Stimulated activated CD8-positive, alpha-beta memory T cell treated with anti-CD3 and anti-CD28 coated beads, Interleukin-7, amount 100 ng/mL, for 4 hours (primary cell): ENCODE measurements around the gene C10orf88.
"Not testable (repeated sequence)": the region's sequence is repeated elsewhere in the genome, so short reads cannot be mapped to it uniquely, and the experiment has no call there.

ENCODE experiments used
- DNase-seq, 2 donors: peaks; one replicate each; pipeline ENCODE4 v3.0.0-alpha.2; 2020; ENCODE audit warnings: low read depth in 2 of 2

Gene C10orf88

GRCh38 chr10:122962405-122962804 is 8.4 kb upstream of the C10orf88 start:
- DNase-seq, result no peak

GRCh38 chr10:122957474-122957873 is 3.4 kb upstream of the C10orf88 start:
- no peak for DNase-seq

- DNase-seq, result no peak
These were observed 1.9 kb upstream of the C10orf88 start for GRCh38 chr10:122955892-122956291.

- no peak for DNase-seq
These were observed 664 bp upstream of the C10orf88 start for GRCh38 chr10:122954731-122955050.

GRCh38 chr10:122949296-122949695 is 4.7 kb downstream of the C10orf88 start:
- DNase-seq, result no peak

- DNase-seq, result no peak
These were observed 14.0 kb downstream of the C10orf88 start for GRCh38 chr10:122939856-122940543.

GRCh38 chr10:122939133-122939855 is 14.7 kb downstream of the C10orf88 start:
- DNase-seq, result no peak

- no peak for DNase-seq
These were observed 22.7 kb downstream of the C10orf88 start for GRCh38 chr10:122931088-122931906.

- no peak for DNase-seq
These were observed 23.9 kb downstream of the C10orf88 start for GRCh38 chr10:122930140-122930539.

- no peak for DNase-seq
These were observed 38.3 kb downstream of the C10orf88 start for GRCh38 chr10:122915700-122916099.

GRCh38 chr10:122911889-122912484 is 42.0 kb downstream of the C10orf88 start:
- DNase-seq, result no peak

- DNase-seq, result no peak
These were observed 43.7 kb downstream of the C10orf88 start, which contains the start of gene FAM24A for GRCh38 chr10:122910310-122910709. Gene FAM24A, plus strand, starts transcription at chr10:122910610. Its CDS starts 1,025 bp downstream, at chr10:122911635.

GRCh38 chr10:122903861-122904260 is 50.2 kb downstream of the C10orf88 start:
- DNase-seq, result not testable (repeated sequence)

GRCh38 chr10:122894261-122894944 is 59.6 kb downstream of the C10orf88 start:
- no peak for DNase-seq

GRCh38 chr10:122884166-122884565 is 69.9 kb downstream of the C10orf88 start:
- DNase-seq, result no peak

GRCh38 chr10:122882766-122883165 is 71.3 kb downstream of the C10orf88 start:
- no peak for DNase-seq
